Right ventricle myocardium inferior (tissue), 1 donor: Measurements from ENCODE around the gene GFRA3. TPM values are rescaled to one million over a fixed set of nuclear protein-coding genes. Genes with fewer than 3 reads are reported as not detected.

Experiments used
- ATAC-seq: fragments of 200-7000 bp; cut with Tn5 transposase; one replicate; pipeline ENCODE4 v1.9.1; 2020; ENCODE audit warnings: mild to moderate bottlenecking, moderate library complexity
- DNase-seq: peaks from one replicate; pipeline ENCODE4 v3.0.0; 2021; ENCODE audit errors: missing footprints
- intact Hi-C: fragments of 100-400 bp; cut with DNase I; formaldehyde crosslinking; loops from one replicate; pipeline ENCODE4 v1.11.0; 2022
- total RNA-seq: library from RNA; stranded (reverse); fragmentation: NEBNext Ultra II Directional; extraction: Animal tissue kit (Norgen Biotek cat#: 25700); gene quantifications from one replicate; pipeline ENCODE4 v1.2.1, GENCODE V29; 2021
- donor health status: DM: no; HTN: yes; CAD: no; lungs with severe emphysema.

Gene GFRA3
- total RNA-seq, 1 donor from 2014 or later = 1.4 TPM

DNA sequence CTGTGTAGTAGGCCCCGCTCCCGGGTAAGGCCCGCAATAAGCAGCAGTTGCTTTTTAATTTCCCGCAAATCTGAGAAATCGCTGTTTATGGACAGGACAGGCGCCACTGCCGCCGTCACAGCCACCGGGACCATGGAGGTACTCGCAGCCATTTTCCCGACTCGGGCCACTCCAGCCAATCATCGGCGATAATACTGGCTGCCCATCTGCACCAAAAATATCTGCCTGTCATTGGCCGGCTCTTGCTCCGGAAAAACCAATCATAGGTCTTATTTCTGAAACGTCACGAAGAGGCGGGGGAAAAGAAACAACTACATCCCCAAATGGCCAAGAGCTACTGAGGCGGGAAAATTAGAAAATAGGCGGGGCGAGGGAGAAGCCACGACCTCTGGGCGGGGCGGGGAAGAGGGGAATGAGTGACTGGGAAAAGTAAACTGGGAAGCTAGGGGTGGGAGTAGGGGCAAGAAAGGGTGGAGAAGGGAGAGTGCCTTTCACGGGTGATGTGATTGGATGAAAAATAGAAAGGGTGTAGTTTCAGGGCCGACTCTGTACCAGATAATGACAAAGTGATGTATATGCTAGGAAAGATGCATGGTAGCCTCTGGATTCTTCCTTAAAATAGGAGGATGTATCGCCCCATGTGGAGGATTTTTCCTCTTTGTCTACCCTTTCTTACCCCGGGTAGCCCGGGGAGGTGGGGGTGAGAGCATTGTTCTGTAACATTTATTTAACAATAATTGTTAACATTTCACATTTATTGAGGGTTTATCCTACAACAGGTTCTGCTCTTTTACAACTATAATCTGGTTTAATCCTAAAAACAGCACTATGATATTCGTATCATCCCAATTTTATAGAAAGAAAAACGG, 61.0 kb downstream of the GFRA3 start, which contains the start of gene CDC23:
Gene CDC23 (minus strand): TSS at position 163 of the 869 bp plus-strand sequence. CDS start 11 bp downstream, at position 152.
- intact Hi-C loops = no loop called here
- ATAC-seq (peak; percentile 97), DNase-seq (peak; percentile 93)

DNA sequence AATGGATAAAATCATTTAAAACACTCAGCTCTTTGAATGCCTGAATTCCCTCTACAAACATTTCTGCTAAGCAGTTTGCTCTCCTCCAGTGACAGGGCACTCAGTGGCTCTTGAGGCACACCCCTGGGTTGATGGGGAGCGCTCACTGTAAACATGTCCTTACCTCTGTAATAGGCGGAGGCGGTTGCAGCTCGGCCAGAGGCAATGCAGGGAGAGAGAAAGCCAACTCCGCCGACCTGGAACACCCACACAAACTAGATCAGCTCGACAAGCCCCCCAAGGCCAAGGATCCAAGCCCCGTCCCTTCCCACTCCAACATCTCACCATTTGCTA, 61.6 kb downstream of the GFRA3 start:
- intact Hi-C loops = no loop called here
- peak; percentile 24 for ATAC-seq
- DNase-seq = peak; percentile 72

GRCh38 chr5:138210985-138211384, 63.4 kb downstream of the GFRA3 start:
- intact Hi-C loops = no loop called here
- DNase-seq (no peak), ATAC-seq (no peak)

Other genes starting within 250 kb of the GFRA3 start
- gene FAM13B, start 241.5 kb downstream of the GFRA3 start, total RNA-seq = 22.6 TPM
- gene WNT8A, start 190.6 kb downstream of the GFRA3 start, total RNA-seq = not detected
- gene NME5, start 135.2 kb downstream of the GFRA3 start, total RNA-seq = 3.9 TPM
- 25.8 TPM for gene BRD8, start 96.0 kb downstream of the GFRA3 start, total RNA-seq
- gene KIF20A, start 95.5 kb downstream of the GFRA3 start, total RNA-seq = 0.84 TPM
- 16.0 TPM for gene CDC23, start 61.3 kb downstream of the GFRA3 start, total RNA-seq
- 0.24 TPM for gene CDC25C, start 57.2 kb upstream of the GFRA3 start, total RNA-seq
- gene FAM53C, start 63.6 kb upstream of the GFRA3 start, total RNA-seq = 30.8 TPM
- gene KDM3B, start 78.1 kb upstream of the GFRA3 start, total RNA-seq = 36.3 TPM
- 5.2 TPM for gene REEP2, start 164.4 kb upstream of the GFRA3 start, total RNA-seq
- 5.5 TPM for gene EGR1, start 190.9 kb upstream of the GFRA3 start, total RNA-seq